ENCODE measurements around the gene KITLG. TPM values are rescaled to one million over a fixed set of nuclear protein-coding genes. Genes with fewer than 3 reads are reported as not detected.
A peak's percentile ranks its signal among the peaks of the same experiment; 100 is the strongest.

The KITLG gene
- polyA plus RNA-seq, 2 of the 4 experiments (the other 2 are of a cell fraction), result 8.0 to 10.1 TPM

- TF ChIP-seq CBX2 (IDR thresholded peaks at IDR 0.05; ENCODE audit: borderline replicate concordance, low read depth), result no peak
- no peak for TF ChIP-seq RFX5 (IDR thresholded peaks at IDR 0.05)
- TF ChIP-seq, protein P1, sequence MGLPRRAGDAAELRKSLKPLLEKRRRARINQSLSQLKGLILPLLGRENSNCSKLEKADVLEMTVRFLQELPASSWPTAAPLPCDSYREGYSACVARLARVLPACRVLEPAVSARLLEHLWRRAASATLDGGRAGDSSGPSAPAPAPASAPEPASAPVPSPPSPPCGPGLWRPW (IDR thresholded peaks at IDR 0.05), result no peak
- TF ChIP-seq CBX8 (IDR thresholded peaks at IDR 0.05), result no peak
These were observed 20.5 kb downstream of the KITLG start (continued) for GRCh38 chr12:88559772-88560171.

DNA sequence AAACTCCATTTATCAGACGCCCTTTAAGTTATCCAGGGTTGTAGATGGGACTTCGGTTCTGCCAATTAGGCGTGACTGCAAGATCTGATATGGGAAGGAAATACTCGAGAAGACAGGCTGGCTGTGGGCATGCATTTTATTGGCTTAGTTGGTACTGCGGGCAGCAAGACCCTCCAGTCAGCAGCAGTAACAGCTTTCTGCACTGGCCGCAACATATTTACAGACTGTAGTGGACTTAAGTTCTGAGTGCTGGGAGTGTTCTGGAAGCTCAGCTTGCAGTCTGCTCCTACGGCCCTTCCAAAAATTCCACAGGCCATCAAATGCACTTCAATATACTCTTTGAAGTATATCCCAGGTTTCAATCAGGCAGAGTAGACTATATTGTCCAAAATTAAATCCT lies 21.1 kb downstream of the KITLG start:
- Histone ChIP-seq H3K9me3 (no peaks in the 10 kb centered on the region), H3K4me2 (no peak overlapping the region), H3K4me1 (peaks cover 20% of the 10 kb centered on the region), H3K4me3 (no peak overlapping the region), H3K27ac (peak overlapping the region; percentile 17 to 59)
- ChIA-PET CTCF (interaction anchor here (1.1 kb wide), 1 partner anchor 9 kb away, joined by 3 read pairs; no protein-coding TSS in a partner anchor), POLR2A (no interaction called here)
- FAIRE-seq (no peak), ATAC-seq (no peak), DNase-seq (ENCODE audit: low read depth in 1 of 2, low spot score in 1 of 2) (no peak)
- TF ChIP-seq TFCP2L1 (CRISPR knock-in tag; IDR thresholded peaks at IDR 0.05), result no peak
- no peak for TF ChIP-seq HOXB13 (CRISPR knock-in tag; IDR thresholded peaks at IDR 0.05; ENCODE audit: low read depth)
- TF ChIP-seq JUNB (IDR thresholded peaks at IDR 0.05), result no peak
- TF ChIP-seq HOXA7 (CRISPR knock-in tag; IDR thresholded peaks at IDR 0.05), result no peak
- no peak for TF ChIP-seq EHF (CRISPR knock-in tag; IDR thresholded peaks at IDR 0.05)
- TF ChIP-seq KDM5A (IDR thresholded peaks at IDR 0.05), result no peak
- no peak for TF ChIP-seq CBX2 (IDR thresholded peaks at IDR 0.05; ENCODE audit: borderline replicate concordance, low read depth)
- no peak for TF ChIP-seq ESRRA (IDR thresholded peaks at IDR 0.05; ENCODE audit: borderline replicate concordance, low read length)
- TF ChIP-seq MAZ (IDR thresholded peaks at IDR 0.05; ENCODE audit: borderline replicate concordance, low read depth, low read length), result no peak
- TF ChIP-seq FOXS1 (CRISPR knock-in tag; IDR thresholded peaks at IDR 0.05), result no peak
- no peak for TF ChIP-seq RNF2 (IDR thresholded peaks at IDR 0.05; ENCODE audit: borderline replicate concordance, low read depth)
- TF ChIP-seq ZC3H11A (IDR thresholded peaks at IDR 0.05), result no peak
- TF ChIP-seq RFX5 (IDR thresholded peaks at IDR 0.05), result no peak
- TF ChIP-seq CHD4 (IDR thresholded peaks at IDR 0.05; ENCODE audit: borderline replicate concordance), result no peak
- no peak for TF ChIP-seq MAFK (IDR thresholded peaks at IDR 0.05; ENCODE audit: partially characterized antibody)
- 90% methylated on average over 7 of the region's 7 CpGs for WGBS (ENCODE audit: missing lambda C conversion rate)

DNA sequence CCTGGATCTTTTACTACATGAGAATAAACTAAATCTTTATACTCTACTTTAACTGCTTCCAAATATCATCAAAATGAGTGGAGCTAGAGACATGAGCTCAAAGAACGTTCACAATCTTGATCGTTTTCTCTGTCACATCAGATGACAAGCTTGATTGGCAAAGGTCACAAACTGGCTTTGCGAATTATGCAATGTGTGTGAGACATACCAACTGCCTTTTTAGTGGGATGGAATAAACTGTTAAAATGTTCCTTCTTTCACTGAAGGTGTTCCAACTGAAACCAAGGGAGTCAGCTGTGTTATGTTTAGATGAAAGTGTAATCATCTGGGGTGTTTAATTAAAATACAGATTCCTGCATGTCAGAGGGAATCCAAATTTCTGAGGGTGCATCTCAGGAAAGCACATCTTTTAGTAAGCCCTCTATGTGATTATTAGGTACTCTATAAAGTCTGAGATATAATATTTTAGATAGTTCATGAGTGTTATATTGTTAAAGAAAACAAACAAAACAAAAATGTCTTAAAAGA lies 21.9 kb downstream of the KITLG start:
- Histone ChIP-seq H3K27ac (no peak overlapping the region), H3K9me3 (no peaks in the 10 kb centered on the region), H3K4me1 (peaks cover 28% of the 10 kb centered on the region), H3K4me2 (no peak overlapping the region), H3K4me3 (no peak overlapping the region)
- DNase-seq (ENCODE audit: low read depth in 1 of 2, low spot score in 1 of 2), result no peak
- ChIA-PET CTCF (interaction anchor here (0.7 to 1.6 kb wide), 3 partner anchors 9 to 436 kb away, joined by 3 to 4 read pairs (median 3); partner anchors contain the start of gene KITLG), POLR2A (interaction anchor here (0.7 to 1.0 kb wide), 2 partner anchors 22 to 416 kb away, joined by 3 to 4 read pairs; partner anchors contain the start of genes CEP290, KITLG and TMTC3)
- TF ChIP-seq GATA3 (IDR thresholded peaks at IDR 0.05; ENCODE audit: borderline replicate concordance) (no peak), MAFK (IDR thresholded peaks at IDR 0.05; ENCODE audit: partially characterized antibody) (no peak), BCL3 (IDR thresholded peaks at IDR 0.05) (no peak), NPAS2 (CRISPR knock-in tag; IDR thresholded peaks at IDR 0.05; ENCODE audit: borderline replicate concordance) (no peak), RFX5 (IDR thresholded peaks at IDR 0.05) (no peak), EHF (CRISPR knock-in tag; IDR thresholded peaks at IDR 0.05) (no peak), CBX2 (IDR thresholded peaks at IDR 0.05; ENCODE audit: borderline replicate concordance, low read depth) (no peak), HMGXB4 (CRISPR knock-in tag; IDR thresholded peaks at IDR 0.05; ENCODE audit: borderline replicate concordance) (no peak), HEYL (CRISPR knock-in tag; IDR thresholded peaks at IDR 0.05) (no peak), ESRRA (IDR thresholded peaks at IDR 0.05; ENCODE audit: borderline replicate concordance, low read length) (no peak), CTCF (IDR thresholded peaks at IDR 0.05) (no peak), KDM5A (IDR thresholded peaks at IDR 0.05) (no peak), FOXS1 (CRISPR knock-in tag; IDR thresholded peaks at IDR 0.05) (no peak)
- TF ChIP-seq, protein P1 (IDR thresholded peaks at IDR 0.05), result no peak
- FAIRE-seq, result no peak
- 82% methylated on average over 3 of the region's 3 CpGs for WGBS (ENCODE audit: missing lambda C conversion rate)
- no peak for ATAC-seq
